K562 (cell line): ENCODE measurements around the gene RBKS. TPM values are rescaled to one million over a fixed set of nuclear protein-coding genes. Genes with fewer than 3 reads are reported as not detected.

Source experiments
- ATAC-seq: fragments of 200-7000 bp; cut with Tn5 transposase; 3 replicates; pipeline ENCODE4 v1.9.1; 2020; ENCODE audit warnings: moderate library complexity
- BruUV-seq: library from RNA; stranded (reverse); fragments of 400-500 nt; replicated peaks from 2 replicates; lab custom pipeline; 2021; lab: Mats Ljungman, UMichigan
- CTCF ChIA-PET: fragments of 300-600 bp; formaldehyde crosslinking; extraction: SDS; loops from one replicate; lab custom pipeline; 2021; ENCODE audit warnings: low intra/inter-chr PET ratio; lab: Yijun Ruan, JAX
- POLR2A ChIA-PET: fragments of 300-600, 350-650 bp; sonication (Branson Sonifier 250); formaldehyde crosslinking; extraction: SDS; loops from one replicate; lab custom pipeline; 2021; ENCODE audit warnings: antibody characterized with exemption, inconsistent platforms; lab: Yijun Ruan, JAX
- DNase-seq, 4 experiments: peaks; one replicate each; pipeline versions ENCODE4 v3.0.0 to v3.0.0-alpha.2; 2011 to 2018; ENCODE audit warnings: low spot score in 3 of 4, mixed read lengths in 3 of 4; ENCODE audit errors: extremely low read depth in 1 of 4
- FAIRE-seq: peaks from 2 replicates; lab custom pipeline; 2011; peaks lifted over from hg19 to GRCh38; lab: Jason Lieb, UNC
- H2AFZ ChIP-seq: 2 replicates; pipeline ENCODE4 v1.6.0; 2011; ENCODE audit warnings: low read depth, low read length, control low read depth, inconsistent platforms
- H3K27ac ChIP-seq: fragments of 200-600 bp; 3 replicates; pipeline ENCODE4 v1.8.0; 2011; ENCODE audit warnings: low read depth, mild to moderate bottlenecking, control low read depth, inconsistent platforms, low read length, moderate library complexity, mixed read lengths; ENCODE audit errors: extremely low read depth
- H3K27me3 ChIP-seq, 2 experiments: fragments of 300-600 bp in 1 of 2; 2 replicates in 1 of 2; 3 replicates in 1 of 2; pipeline versions ENCODE4 v1.6.0 to v1.8.0; 2011; ENCODE audit warnings: inconsistent platforms in 2 of 2, low read length in 2 of 2, mild to moderate bottlenecking in 1 of 2, mixed read lengths in 1 of 2, moderate library complexity in 1 of 2; ENCODE audit not compliant: control insufficient read depth in 2 of 2, insufficient read depth in 2 of 2
- H3K36me3 ChIP-seq: fragments of 300-600 bp; 3 replicates; pipeline ENCODE4 v1.8.0; 2011; ENCODE audit warnings: mild to moderate bottlenecking, low read length, inconsistent platforms; ENCODE audit not compliant: control insufficient read depth, insufficient read depth
- H3K4me1 ChIP-seq, 2 experiments: fragments of 200-600 bp in 1 of 2; replicated peaks in 1 of 2; 2 replicates in 1 of 2; 3 replicates in 1 of 2; pipeline versions ENCODE4 v1.5.1 to v1.8.0; 2011; ENCODE audit warnings: inconsistent platforms in 2 of 2, low read length in 2 of 2, mild to moderate bottlenecking in 1 of 2, mixed read lengths in 1 of 2, moderate library complexity in 1 of 2; ENCODE audit not compliant: control insufficient read depth in 2 of 2, insufficient read depth in 2 of 2
- H3K4me2 ChIP-seq: 2 replicates; pipeline ENCODE4 v1.6.1; 2011; ENCODE audit warnings: low read length, control low read depth, inconsistent platforms, mixed read lengths; ENCODE audit not compliant: insufficient read depth
- H3K4me3 ChIP-seq: fragments of 200-600 bp; sonication (generic), shearing (Covaris generic); 2 replicates; pipeline ENCODE4 v1.5.1; 2016; ENCODE audit warnings: control low read depth, inconsistent platforms
- H3K79me2 ChIP-seq: fragments of 200-600 bp; 3 replicates; pipeline ENCODE4 v1.8.0; 2011; ENCODE audit warnings: low read length, inconsistent platforms; ENCODE audit not compliant: control insufficient read depth, insufficient read depth
- H3K9ac ChIP-seq, 2 experiments: 2 replicates each; pipeline versions ENCODE4 v1.6.0 to v1.6.1; 2011; ENCODE audit warnings: low read depth in 2 of 2, low read length in 2 of 2, control low read depth in 1 of 2, inconsistent platforms in 1 of 2, mild to moderate bottlenecking in 1 of 2, mixed read lengths in 1 of 2; ENCODE audit not compliant: insufficient read depth in 1 of 2
- H3K9me1 ChIP-seq: one replicate; pipeline ENCODE4 v1.6.0; 2011; ENCODE audit warnings: inconsistent platforms, mild to moderate bottlenecking, low read length, moderate library complexity; ENCODE audit not compliant: control insufficient read depth, insufficient read depth
- H3K9me3 ChIP-seq: replicated peaks from 2 replicates; pipeline ENCODE4 v1.5.1; 2011; ENCODE audit warnings: low read depth, low read length, inconsistent platforms; ENCODE audit not compliant: control insufficient read depth, insufficient read depth
- H4K20me1 ChIP-seq: replicated peaks from 2 replicates; pipeline ENCODE4 v1.6.1; 2011; ENCODE audit warnings: low read length, inconsistent platforms, mixed read lengths; ENCODE audit not compliant: control insufficient read depth, insufficient read depth
- CAMTA2 ChIP-seq: fragments of 250-450 bp; sonication (Bioruptor Pico); conservative IDR thresholded peaks from 2 replicates; pipeline ENCODE4 v1.5.1; 2022
- CCNT2 ChIP-seq: IDR thresholded peaks from 2 replicates; pipeline ENCODE4 v1.6.1; 2011; ENCODE audit warnings: borderline replicate concordance, low read depth, mild to moderate bottlenecking, moderate library complexity, mixed read lengths, low read length; ENCODE audit not compliant: insufficient read length; ENCODE audit errors: extremely low read depth
- GATA2 ChIP-seq: sonication (generic); formaldehyde crosslinking; IDR thresholded peaks from 2 replicates; pipeline ENCODE4 v1.4.0; 2020; ENCODE audit warnings: mild to moderate bottlenecking, missing genetic modification reagents
- KDM2B ChIP-seq: fragments of 250-450 bp; sonication (Bioruptor Pico); IDR thresholded peaks from 2 replicates; pipeline ENCODE4 v1.8.0; 2021; ENCODE audit warnings: mild to moderate bottlenecking, moderate library complexity
- MEF2D ChIP-seq: conservative IDR thresholded peaks from 2 replicates; pipeline ENCODE4 v1.6.1; 2016; ENCODE audit warnings: low read depth, missing genetic modification characterization, missing compliant biosample characterization
- NCOA2 ChIP-seq, 2 experiments: fragments of 450-650 bp; IDR thresholded peaks; 2 replicates each; pipeline ENCODE4 v1.6.1; 2018; ENCODE audit warnings: mild to moderate bottlenecking in 2 of 2, moderate library complexity in 1 of 2; ENCODE audit not compliant: partially characterized antibody in 2 of 2
- SUPT5H ChIP-seq: fragments of 450-650 bp; IDR thresholded peaks from 2 replicates; pipeline ENCODE4 v1.6.1; 2016
- TEAD1 ChIP-seq, 2 experiments: fragments of 450-650 bp in 1 of 2; sonication (generic) in 1 of 2; formaldehyde crosslinking; IDR thresholded peaks; 2 replicates each; pipeline versions ENCODE4 v1.4.0 to v1.8.0; 2020 to 2022; ENCODE audit warnings: mild to moderate bottlenecking in 2 of 2, missing genetic modification reagents in 1 of 2
- WHSC1 ChIP-seq: IDR thresholded peaks from one replicate; pipeline ENCODE4 v1.6.1; 2012; ENCODE audit warnings: low read length, control low read depth, inconsistent platforms
- YBX1 ChIP-seq: fragments of 450-650 bp; IDR thresholded peaks from 2 replicates; pipeline ENCODE4 v1.7.1; 2016; ENCODE audit warnings: mild to moderate bottlenecking
- ZBTB7A ChIP-seq: IDR thresholded peaks from 2 replicates; pipeline ENCODE4 v1.6.1; 2011; ENCODE audit warnings: low read depth, mild to moderate bottlenecking, low read length, moderate library complexity, borderline replicate concordance; ENCODE audit not compliant: control insufficient read depth
- ZNF431 ChIP-seq: sonication (generic); formaldehyde crosslinking; IDR thresholded peaks from 2 replicates; pipeline ENCODE4 v1.8.0; 2022; ENCODE audit warnings: mild to moderate bottlenecking, missing genetic modification reagents
- WGBS: fragments of 100-300 bp; shearing (Covaris generic); methylation state at CpG from one replicate; pipeline ENCODE4 v1.1.6; 2016; ENCODE audit warnings: low coverage, mixed read lengths; ENCODE audit not compliant: insufficient coverage; ENCODE audit errors: missing lambda C conversion rate; 5-methylcytosine and 5-hydroxymethylcytosine counted together
- in situ Hi-C: fragments of 300-500 bp; cut with MboI; formaldehyde crosslinking; loops from 4 replicates; pipeline ENCODE4 v1.15.0; 2018; ENCODE audit warnings: inconsistent platforms, mixed read lengths
- intact Hi-C: fragments of 100-400 bp; cut with micrococcal nuclease; formaldehyde crosslinking; loops from 2 replicates; pipeline ENCODE4 v1.14.2; 2022
- polyA plus RNA-seq, 8 experiments: library from polyadenylated mRNA; depleted of rRNA in 4 of 8; stranded (reverse) in 5 of 8; unstranded in 3 of 8; fragments of >200 nt; fragmentation: Nextera tagmentation in 2 of 8; fragmentation: Illumina TruSeq in 1 of 8; extraction: Ambion mirVana in 2 of 8; extraction: Trizol in 1 of 8; gene quantifications; 2 replicates each; pipeline versions ENCODE4 v1.2.1 to v1.2.3, GENCODE V29; 2011 to 2014; ENCODE audit warnings: inconsistent platforms in 1 of 8, missing spikeins in 1 of 8
- total RNA-seq, 7 experiments: library from RNA; depleted of rRNA in 6 of 7; stranded (reverse); fragments of >200 nt in 6 of 7; fragmentation: Illumina TruSeq in 2 of 7; extraction: Trizol in 2 of 7; gene quantifications; 2 replicates each; pipeline versions ENCODE4 v1.2.1 to v1.2.3, GENCODE V29; 2011 to 2021; ENCODE audit warnings: low replicate concordance in 1 of 7

Gene RBKS
- total and polyA plus RNA-seq, 9 of the 15 experiments (the other 6 are each of a cell fraction or from before 2014, with no cell fraction given): 0.06 to 0.39 (median 0.19) TPM

DNA sequence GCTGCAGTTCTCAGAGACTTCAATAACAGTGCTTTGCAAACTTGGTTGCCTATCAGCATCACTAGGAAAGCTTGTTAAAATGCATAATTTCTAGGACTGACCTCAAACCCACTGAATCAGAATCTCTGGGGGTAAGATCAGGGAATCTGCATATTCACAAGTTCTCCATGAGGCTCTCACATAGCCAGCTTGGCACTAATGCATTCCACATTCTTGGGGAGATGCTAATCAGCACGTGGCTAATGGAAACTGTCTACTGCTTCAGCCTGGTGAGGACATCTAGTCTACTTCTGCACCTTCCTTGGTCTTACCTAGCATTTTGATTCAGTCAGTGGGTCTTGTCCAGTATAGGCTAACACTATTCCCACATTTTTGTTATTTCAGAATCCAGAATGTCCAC lies 56.3 kb downstream of the RBKS start:
- TF ChIP-seq GATA2 (CRISPR knock-in tag) (no peak), YBX1 (no peak), NCOA2 (IDR thresholded peaks at IDR 0.05; ENCODE audit: partially characterized antibody in 2 of 2) (no peak), CCNT2 (no peak), WHSC1 (no peak), ZNF431 (CRISPR knock-in tag) (no peak), ZBTB7A (no peak), SUPT5H (no peak), MEF2D (no peak), KDM2B (CRISPR knock-in tag) (no peak), CAMTA2 (CRISPR knock-in tag) (no peak), TEAD1 (CRISPR knock-in tag; IDR thresholded peaks at IDR 0.05) (no peak)
- BruUV-seq: no TSS peak
- FAIRE-seq (no peak), DNase-seq (no peak), ATAC-seq (no peak)
- H3K79me2 ChIP-seq: no peaks in the 10 kb centered on the region
- H3K9ac ChIP-seq: no peak overlapping the region
- no peaks in the 10 kb centered on the region for H3K9me3 ChIP-seq
- no peaks in the 10 kb centered on the region for H3K36me3 ChIP-seq
- H3K27me3 ChIP-seq: peaks cover 27 to 28% of the 10 kb centered on the region in 2 experiments
- in situ Hi-C loops: no loop called here
- ChIA-PET CTCF (no interaction called here), POLR2A (interaction anchor here (1.0 to 1.5 kb wide), 2 partner anchors 10 to 27 kb away, joined by 3 read pairs; no protein-coding TSS in a partner anchor)
- no peaks in the 10 kb centered on the region for H3K4me1 ChIP-seq
- no peaks in the 10 kb centered on the region for H3K9me1 ChIP-seq
- no peak overlapping the region for H3K27ac ChIP-seq
- H2AFZ ChIP-seq: no peak overlapping the region
- no peaks in the 10 kb centered on the region for H4K20me1 ChIP-seq
- WGBS: 7% methylated on average over 1 of the region's 1 CpG
- intact Hi-C loops: no loop called here
- no peak overlapping the region for H3K4me2 ChIP-seq
- no peak overlapping the region for H3K4me3 ChIP-seq
